KMS-11 (cell line): ENCODE measurements around the gene RTN4IP1.

Source experiments
- H2AFZ ChIP-seq: fragments of 200-600 bp; sonication (generic); 2 replicates; pipeline ENCODE4 v1.6.1; 2016; ENCODE audit warnings: antibody characterized with exemption, mixed run types, low read depth
- H3K27ac ChIP-seq: fragments of 200-600 bp; sonication (generic); 2 replicates; pipeline ENCODE4 v1.6.1; 2016; ENCODE audit warnings: mild to moderate bottlenecking, mixed run types
- H3K27me3 ChIP-seq: fragments of 200-600 bp; sonication (generic); 2 replicates; pipeline ENCODE4 v1.6.1; 2017; ENCODE audit warnings: mild to moderate bottlenecking, low read depth, mixed run types, moderate library complexity; ENCODE audit not compliant: insufficient read depth
- H3K36me3 ChIP-seq: fragments of 200-600 bp; sonication (generic); 2 replicates; pipeline ENCODE4 v1.6.1; 2017; ENCODE audit warnings: mild to moderate bottlenecking, mixed run types; ENCODE audit not compliant: insufficient read depth
- H3K4me1 ChIP-seq: fragments of 200-600 bp; sonication (generic); 2 replicates; pipeline ENCODE4 v1.6.1; 2016; ENCODE audit warnings: mild to moderate bottlenecking, low read depth, mixed run types; ENCODE audit not compliant: poor library complexity, severe bottlenecking
- H3K4me2 ChIP-seq: fragments of 200-600 bp; sonication (generic); 2 replicates; pipeline ENCODE4 v1.7.0; 2016; ENCODE audit warnings: mild to moderate bottlenecking, mixed run types
- H3K4me3 ChIP-seq: fragments of 200-600 bp; sonication (generic); IDR thresholded peaks from 2 replicates; pipeline ENCODE4 v1.6.1; 2017; ENCODE audit warnings: low read depth, low read length, mixed read lengths; ENCODE audit not compliant: insufficient read depth
- H3K79me2 ChIP-seq: fragments of 200-600 bp; sonication (generic); 2 replicates; pipeline ENCODE4 v1.6.1; 2016; ENCODE audit warnings: low read depth, mixed run types; ENCODE audit not compliant: insufficient read depth
- H3K9ac ChIP-seq: fragments of 200-600 bp; sonication (generic); 2 replicates; pipeline ENCODE4 v1.6.1; 2016; ENCODE audit warnings: mild to moderate bottlenecking, mixed run types
- H4K20me1 ChIP-seq: fragments of 200-600 bp; sonication (generic); 2 replicates; pipeline ENCODE4 v1.6.1; 2016; ENCODE audit warnings: mild to moderate bottlenecking, mixed run types; ENCODE audit not compliant: insufficient read depth
- CTCF ChIP-seq: fragments of 200-600 bp; sonication (generic); conservative IDR thresholded peaks from 2 replicates; pipeline ENCODE4 v1.6.1; 2017; ENCODE audit warnings: low read depth, mild to moderate bottlenecking, antibody characterized with exemption, low read length, moderate library complexity, mixed read lengths

Gene RTN4IP1

GRCh38 chr6:106670236-106670635, 40.9 kb upstream of the RTN4IP1 start:
- no peaks in the 10 kb centered on the region for H3K36me3 ChIP-seq
- no peak overlapping the region for H3K4me2 ChIP-seq
- no peak overlapping the region for H3K4me3 ChIP-seq

GRCh38 chr6:106667022-106667402, 37.7 kb upstream of the RTN4IP1 start:
- Histone ChIP-seq H3K36me3 (no peaks in the 10 kb centered on the region), H3K27me3 (no peaks in the 10 kb centered on the region), H3K79me2 (no peaks in the 10 kb centered on the region), H3K4me3 (no peak overlapping the region), H3K9ac (no peak overlapping the region), H3K4me1 (no peaks in the 10 kb centered on the region), H4K20me1 (no peaks in the 10 kb centered on the region), H3K4me2 (no peak overlapping the region), H3K27ac (no peak overlapping the region), H2AFZ (no peak overlapping the region)
- no peak for TF ChIP-seq CTCF

More at GRCh38 chr6:106670236-106670635, 40.9 kb upstream of the RTN4IP1 start:
- Histone ChIP-seq H3K27ac (no peak overlapping the region), H2AFZ (no peak overlapping the region), H3K27me3 (no peaks in the 10 kb centered on the region), H3K9ac (no peak overlapping the region), H4K20me1 (no peaks in the 10 kb centered on the region), H3K79me2 (no peaks in the 10 kb centered on the region), H3K4me1 (no peaks in the 10 kb centered on the region)
- no peak for TF ChIP-seq CTCF

- Histone ChIP-seq H4K20me1 (no peaks in the 10 kb centered on the region), H2AFZ (no peak overlapping the region), H3K36me3 (no peaks in the 10 kb centered on the region), H3K79me2 (no peaks in the 10 kb centered on the region), H3K4me2 (no peak overlapping the region), H3K27ac (no peak overlapping the region), H3K4me1 (no peaks in the 10 kb centered on the region), H3K9ac (no peak overlapping the region), H3K4me3 (no peak overlapping the region), H3K27me3 (no peaks in the 10 kb centered on the region)
- TF ChIP-seq CTCF = no peak
Observed at GRCh38 chr6:106666282-106667021, 37.2 kb upstream of the RTN4IP1 start.

- no peaks in the 10 kb centered on the region for H3K36me3 ChIP-seq
- no peaks in the 10 kb centered on the region for H4K20me1 ChIP-seq
- no peaks in the 10 kb centered on the region for H3K27me3 ChIP-seq
- H3K4me1 ChIP-seq = no peaks in the 10 kb centered on the region
- no peaks in the 10 kb centered on the region for H3K79me2 ChIP-seq
- no peak overlapping the region for H3K9ac ChIP-seq
- H3K4me3 ChIP-seq = no peak overlapping the region
- no peak for TF ChIP-seq CTCF
- H3K4me2 ChIP-seq = no peak overlapping the region
- no peak overlapping the region for H3K27ac ChIP-seq
- no peak overlapping the region for H2AFZ ChIP-seq
Observed at GRCh38 chr6:106662458-106662857, 33.2 kb upstream of the RTN4IP1 start.
